NAMALWA (cell line): ENCODE results near the gene ABCC11.
A peak's percentile ranks its signal among the peaks of the same experiment; 100 is the strongest.
"Not testable (repeated sequence)": the region's sequence is repeated elsewhere in the genome, so short reads cannot be mapped to it uniquely, and the experiment has no call there.

Experiments used
- DNase-seq: peaks from one replicate; pipeline ENCODE4 v3.0.0-alpha.2; 2015; ENCODE audit warnings: low spot score

ABCC11 gene

GRCh38 chr16:48201515-48202201 is 45.7 kb downstream of the ABCC11 start:
- no peak for DNase-seq

- DNase-seq: no peak
Measured at GRCh38 chr16:48197294-48197693, 50.0 kb downstream of the ABCC11 start.

- DNase-seq: no peak
Measured at GRCh38 chr16:48194828-48195556, 52.3 kb downstream of the ABCC11 start.

- DNase-seq: no peak
Measured at GRCh38 chr16:48193846-48194245, 53.5 kb downstream of the ABCC11 start.

- peak; percentile 31 for DNase-seq
Measured at GRCh38 chr16:48188449-48189102, 58.8 kb downstream of the ABCC11 start.

- no peak for DNase-seq
Measured at GRCh38 chr16:48187779-48188178, 59.6 kb downstream of the ABCC11 start.

- DNase-seq: no peak
Measured at GRCh38 chr16:48184681-48185080, 62.7 kb downstream of the ABCC11 start.

GRCh38 chr16:48182979-48183537 is 64.3 kb downstream of the ABCC11 start:
- DNase-seq: no peak

GRCh38 chr16:48181746-48182520 is 65.4 kb downstream of the ABCC11 start:
- DNase-seq: not testable (repeated sequence)

GRCh38 chr16:48180868-48181480 is 66.4 kb downstream of the ABCC11 start:
- no peak for DNase-seq

GRCh38 chr16:48176635-48177408 is 70.5 kb downstream of the ABCC11 start:
- no peak for DNase-seq

GRCh38 chr16:48173889-48174288 is 73.5 kb downstream of the ABCC11 start:
- no peak for DNase-seq

GRCh38 chr16:48172682-48173081 is 74.7 kb downstream of the ABCC11 start:
- no peak for DNase-seq

- DNase-seq: no peak
Measured at GRCh38 chr16:48169896-48170295, 77.4 kb downstream of the ABCC11 start.

- DNase-seq: no peak
Measured at GRCh38 chr16:48168075-48168474, 79.3 kb downstream of the ABCC11 start.

GRCh38 chr16:48166617-48167016 is 80.7 kb downstream of the ABCC11 start:
- not testable (repeated sequence) for DNase-seq

- DNase-seq: peak; percentile 9
Measured at GRCh38 chr16:48165961-48166578, 81.3 kb downstream of the ABCC11 start.

GRCh38 chr16:48164907-48165715 is 82.2 kb downstream of the ABCC11 start:
- peak; percentile 75 for DNase-seq

GRCh38 chr16:48162839-48163410 is 84.4 kb downstream of the ABCC11 start:
- DNase-seq: no peak
